Breast epithelium (tissue), 4 donors: Measurements from ENCODE around the gene GAST. TPM values are rescaled to one million over a fixed set of nuclear protein-coding genes. Genes with fewer than 3 reads are reported as not detected.
"Not testable (repeated sequence)": the region's sequence is repeated elsewhere in the genome, so short reads cannot be mapped to it uniquely, and the experiment has no call there.

Experiments
- DNase-seq, 2 donors: peaks; one replicate each; pipeline ENCODE4 v3.0.0-alpha.2; 2019; ENCODE audit warnings: low spot score in 2 of 2
- H3K27ac ChIP-seq, 2 donors: fragments of 200-600 bp; sonication (generic) in 1 of 2; one replicate each; pipeline ENCODE4 v1.5.1; 2016 to 2019; ENCODE audit warnings: mild to moderate bottlenecking in 1 of 2
- H3K27me3 ChIP-seq, 2 donors: fragments of 200-600 bp; sonication (generic) in 1 of 2; one replicate each; pipeline versions ENCODE4 v1.5.1 to v1.6.0; 2017 to 2019; ENCODE audit warnings: control low read depth in 1 of 2, mild to moderate bottlenecking in 1 of 2
- H3K36me3 ChIP-seq: fragments of 200-600 bp; one replicate; pipeline ENCODE4 v1.5.1; 2019
- H3K4me1 ChIP-seq, 2 donors: fragments of 200-600 bp; sonication (generic); one replicate each; pipeline ENCODE4 v1.5.1; 2016 to 2019; ENCODE audit warnings: control low read depth in 1 of 2
- H3K4me3 ChIP-seq, 3 donors: fragments of 200-600 bp; sonication (generic); 1 replicate in 2 of 3; 2 replicates in 1 of 3; pipeline ENCODE4 v1.5.1; 2016 to 2019; ENCODE audit warnings: mild to moderate bottlenecking in 3 of 3, moderate library complexity in 2 of 3
- H3K9me3 ChIP-seq, 2 donors: fragments of 200-600 bp; sonication (generic) in 1 of 2; one replicate each; pipeline ENCODE4 v1.5.1; 2016 to 2019; ENCODE audit warnings: control low read depth in 1 of 2
- POLR2A ChIP-seq: fragments of 450-650 bp; IDR thresholded peaks from one replicate; pipeline ENCODE4 v1.6.1; 2016; ENCODE audit warnings: antibody characterized with exemption, mild to moderate bottlenecking, moderate library complexity
- POLR2AphosphoS5 ChIP-seq, 3 donors: sonication (generic); formaldehyde crosslinking; IDR thresholded peaks; one replicate each; pipeline ENCODE4 v1.6.1; 2017; ENCODE audit warnings: antibody characterized with exemption in 3 of 3
- intact Hi-C: fragments of 100-400 bp; cut with DNase I; formaldehyde crosslinking; loops from one replicate; pipeline ENCODE4 v1.15.1; 2023; ENCODE audit warnings: low total_unique reads
- total RNA-seq, 3 donors: library from RNA; depleted of rRNA; stranded (reverse); fragments of >200 nt; gene quantifications; one replicate each; pipeline ENCODE4 v1.1.0, GENCODE V29; 2016
- TF ChIP-seq, protein P1 (sequence below), 3 donors: fragments of 450-650 bp; IDR thresholded peaks; one replicate each; pipeline ENCODE4 v1.5.1; 2016 to 2017; ENCODE audit warnings: antibody characterized with exemption in 3 of 3, mild to moderate bottlenecking in 3 of 3, moderate library complexity in 3 of 3

GAST gene
- total RNA-seq, 3 donors from 2014 or later: not detected

DNA sequence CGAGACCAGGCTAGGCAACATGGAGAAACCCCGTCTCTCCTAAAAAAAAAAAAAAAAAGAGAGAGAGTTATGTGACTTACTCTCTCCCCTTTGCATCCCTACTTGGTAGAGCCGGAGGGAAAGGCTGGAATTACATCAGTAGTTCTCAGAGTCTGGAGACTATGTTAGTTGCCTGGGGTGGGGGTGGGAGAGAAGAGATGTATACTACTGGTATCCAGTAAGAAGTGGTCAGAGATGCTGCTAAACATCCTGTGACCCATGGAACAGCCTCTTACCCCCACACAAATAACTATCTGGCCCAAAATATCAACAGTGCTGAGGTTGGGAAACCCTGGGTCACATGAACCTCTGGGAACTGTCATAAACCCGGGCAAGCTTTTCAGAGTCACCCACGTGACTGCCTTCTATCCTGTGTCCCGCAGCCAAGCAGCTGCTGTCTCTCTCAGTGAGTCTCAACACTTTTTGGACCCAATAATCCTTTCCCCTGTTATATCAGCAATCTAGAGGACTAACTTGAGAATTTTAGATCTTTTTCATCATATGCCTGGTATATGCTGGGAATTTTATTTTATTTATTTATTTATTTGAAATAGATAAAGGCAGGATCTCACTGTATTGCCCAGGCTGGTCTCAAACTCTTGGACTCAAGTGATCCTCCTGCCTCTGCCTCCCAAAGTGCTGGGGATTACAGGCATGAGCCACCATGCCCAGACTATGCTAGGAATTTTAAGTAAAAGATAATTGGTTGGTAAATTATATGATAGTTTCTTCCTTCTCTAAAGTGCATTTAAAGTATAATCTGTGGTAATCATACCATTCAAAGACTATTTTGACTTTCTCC, 14.8 kb upstream of the GAST start:
- DNase-seq: peak in 1 of 2 donors; percentile 64
- Histone ChIP-seq H3K27ac (peak overlapping the region; percentile 40 to 72), H3K4me1 (no peaks in the 10 kb centered on the region), H3K4me3 (no peak overlapping the region), H3K9me3 (no peaks in the 10 kb centered on the region), H3K36me3 (no peaks in the 10 kb centered on the region), H3K27me3 (no peaks in the 10 kb centered on the region)
- no peak for TF ChIP-seq POLR2A
- TF ChIP-seq POLR2AphosphoS5 (IDR thresholded peaks at IDR 0.05): peak in 2 of 3 donors; percentile 56 to 59
- TF ChIP-seq, protein P1, sequence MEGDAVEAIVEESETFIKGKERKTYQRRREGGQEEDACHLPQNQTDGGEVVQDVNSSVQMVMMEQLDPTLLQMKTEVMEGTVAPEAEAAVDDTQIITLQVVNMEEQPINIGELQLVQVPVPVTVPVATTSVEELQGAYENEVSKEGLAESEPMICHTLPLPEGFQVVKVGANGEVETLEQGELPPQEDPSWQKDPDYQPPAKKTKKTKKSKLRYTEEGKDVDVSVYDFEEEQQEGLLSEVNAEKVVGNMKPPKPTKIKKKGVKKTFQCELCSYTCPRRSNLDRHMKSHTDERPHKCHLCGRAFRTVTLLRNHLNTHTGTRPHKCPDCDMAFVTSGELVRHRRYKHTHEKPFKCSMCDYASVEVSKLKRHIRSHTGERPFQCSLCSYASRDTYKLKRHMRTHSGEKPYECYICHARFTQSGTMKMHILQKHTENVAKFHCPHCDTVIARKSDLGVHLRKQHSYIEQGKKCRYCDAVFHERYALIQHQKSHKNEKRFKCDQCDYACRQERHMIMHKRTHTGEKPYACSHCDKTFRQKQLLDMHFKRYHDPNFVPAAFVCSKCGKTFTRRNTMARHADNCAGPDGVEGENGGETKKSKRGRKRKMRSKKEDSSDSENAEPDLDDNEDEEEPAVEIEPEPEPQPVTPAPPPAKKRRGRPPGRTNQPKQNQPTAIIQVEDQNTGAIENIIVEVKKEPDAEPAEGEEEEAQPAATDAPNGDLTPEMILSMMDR (IDR thresholded peaks at IDR 0.05): no peak
- intact Hi-C loops: no loop called here

DNA sequence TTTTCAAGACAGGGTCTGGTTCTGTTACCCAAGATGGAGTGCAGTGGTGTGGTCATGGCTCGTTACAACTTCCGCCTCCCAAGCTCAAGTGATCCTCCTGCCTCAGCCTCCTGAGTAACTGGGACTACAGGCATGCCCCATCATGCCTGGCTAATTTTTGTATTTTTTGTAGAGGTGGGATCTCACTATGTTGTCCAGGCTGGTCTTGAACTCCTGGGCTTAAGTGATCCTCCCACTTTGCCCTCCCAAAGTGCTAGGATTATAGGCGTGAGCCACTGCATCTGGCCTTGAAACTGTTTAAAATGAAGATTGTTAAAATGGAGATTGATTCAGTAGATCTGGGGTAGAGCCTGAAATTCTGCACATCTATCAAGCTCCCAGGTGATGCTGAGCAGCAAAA, 11.3 kb upstream of the GAST start:
- intact Hi-C loops, H3K4me1 ChIP-seq, H3K27me3 ChIP-seq, H3K9me3 ChIP-seq, H3K27ac ChIP-seq, H3K36me3 ChIP-seq, H3K4me3 ChIP-seq, DNase-seq: not testable (repeated sequence)

- no peaks in the 10 kb centered on the region for H3K36me3 ChIP-seq
- TF ChIP-seq, protein P1 (IDR thresholded peaks at IDR 0.05): no peak
- TF ChIP-seq POLR2A (no peak), POLR2AphosphoS5 (IDR thresholded peaks at IDR 0.05) (no peak)
- no peak overlapping the region for H3K4me3 ChIP-seq
Observed at GRCh38 chr17:41702712-41703111, 9.4 kb upstream of the GAST start.

GRCh38 chr17:41705271-41705991, 6.7 kb upstream of the GAST start:
- no peak overlapping the region for H3K4me3 ChIP-seq
- no peaks in the 10 kb centered on the region for H3K9me3 ChIP-seq
- peak overlapping the region in 1 of 2 donors; percentile 32 for H3K27ac ChIP-seq
- DNase-seq: no peak
- no peaks in the 10 kb centered on the region for H3K36me3 ChIP-seq
- no peak for TF ChIP-seq POLR2A
- TF ChIP-seq, protein P1 (IDR thresholded peaks at IDR 0.05): no peak
- TF ChIP-seq POLR2AphosphoS5 (IDR thresholded peaks at IDR 0.05): no peak
- H3K4me1 ChIP-seq: no peaks in the 10 kb centered on the region
- intact Hi-C loops: no loop called here
- no peaks in the 10 kb centered on the region for H3K27me3 ChIP-seq

More at GRCh38 chr17:41702712-41703111, 9.4 kb upstream of the GAST start:
- no peaks in the 10 kb centered on the region for H3K27me3 ChIP-seq
- intact Hi-C loops: no loop called here
- H3K9me3 ChIP-seq: no peaks in the 10 kb centered on the region
- no peak for DNase-seq
- H3K27ac ChIP-seq: no peak overlapping the region
- H3K4me1 ChIP-seq: no peaks in the 10 kb centered on the region

DNA sequence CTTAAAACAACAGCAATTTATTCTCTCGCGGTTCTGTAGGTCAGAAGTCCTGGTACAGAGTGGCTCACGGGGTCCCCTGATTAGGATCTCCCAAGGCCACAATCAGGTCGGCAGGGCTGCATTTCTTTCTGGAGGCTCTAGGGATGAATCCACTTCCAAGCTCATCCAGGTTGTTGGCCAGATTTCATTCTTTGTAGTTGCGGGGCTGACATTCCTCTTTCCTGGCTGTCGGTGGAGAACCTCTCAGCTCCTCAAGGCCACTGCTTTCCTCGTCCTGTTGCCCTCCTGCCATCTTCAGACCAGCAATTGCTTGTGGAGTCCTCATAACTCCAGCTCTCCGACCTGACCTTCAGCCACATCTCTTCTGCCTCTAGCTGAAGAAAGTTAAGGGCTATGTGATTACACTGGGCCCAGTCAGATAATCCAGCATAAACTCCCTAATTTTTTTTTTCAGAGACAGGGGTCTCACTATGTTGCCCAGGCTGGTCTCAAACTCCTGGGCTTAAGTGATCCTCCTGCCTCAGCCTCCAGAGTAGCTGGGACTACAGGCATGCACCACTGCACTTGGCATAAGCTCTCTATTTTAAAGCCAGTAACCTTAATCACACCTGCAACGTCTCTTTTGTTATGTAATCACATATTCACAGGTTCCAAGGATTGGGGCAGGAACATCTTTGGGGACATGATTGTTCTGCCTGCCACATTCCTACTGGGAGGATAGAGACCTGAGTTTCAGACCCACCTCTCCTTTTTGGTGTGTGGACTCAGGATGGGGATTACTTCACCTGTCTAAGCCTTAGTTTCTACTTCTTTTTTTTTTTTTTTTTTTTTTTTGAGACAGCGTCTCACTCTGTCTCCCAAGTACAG, 4.1 kb upstream of the GAST start:
- intact Hi-C loops: no loop called here
- DNase-seq: no peak
- no peak for TF ChIP-seq POLR2A
- TF ChIP-seq POLR2AphosphoS5 (IDR thresholded peaks at IDR 0.05): no peak
- TF ChIP-seq, protein P1 (IDR thresholded peaks at IDR 0.05): no peak
- no peak overlapping the region for H3K4me3 ChIP-seq
- no peaks in the 10 kb centered on the region for H3K27me3 ChIP-seq
- no peak overlapping the region for H3K27ac ChIP-seq
- no peaks in the 10 kb centered on the region for H3K4me1 ChIP-seq
- H3K36me3 ChIP-seq: no peaks in the 10 kb centered on the region
- no peaks in the 10 kb centered on the region for H3K9me3 ChIP-seq
